Mesothelial cell of epicardium (in vitro differentiated cells): ENCODE data around the gene VAC14. TPM values are rescaled to one million over a fixed set of nuclear protein-coding genes. Genes with fewer than 3 reads are reported as not detected.

Experiments used
- DNase-seq, 2 experiments: peaks; one replicate each; pipeline ENCODE4 v3.0.0; 2021; ENCODE audit warnings: low spot score in 2 of 2; ENCODE audit not compliant: unreplicated experiment in 2 of 2
- H3K27ac Mint-ChIP-seq: 2 replicates; pipeline ENCODE4 v1.8.0; 2021; ENCODE audit warnings: mixed read lengths
- H3K27me3 Mint-ChIP-seq: 2 replicates; pipeline ENCODE4 v1.8.0; 2021; ENCODE audit warnings: low read depth, mixed read lengths
- H3K36me3 Mint-ChIP-seq: 2 replicates; pipeline ENCODE4 v1.8.0; 2021; ENCODE audit warnings: mixed read lengths
- H3K4me1 Mint-ChIP-seq: 2 replicates; pipeline ENCODE4 v1.8.0; 2021; ENCODE audit warnings: mixed read lengths
- H3K4me3 Mint-ChIP-seq: 2 replicates; pipeline ENCODE4 v1.8.0; 2021; ENCODE audit warnings: mild to moderate bottlenecking, moderate library complexity, mixed read lengths
- H3K9me3 Mint-ChIP-seq: 2 replicates; pipeline ENCODE4 v1.8.0; 2021; ENCODE audit warnings: mixed read lengths
- CTCF ChIP-seq: fragments of 200-600 bp; sonication (generic); IDR thresholded peaks from one replicate; pipeline ENCODE4 v1.5.0; 2021; ENCODE audit warnings: antibody characterized with exemption; ENCODE audit not compliant: unreplicated experiment
- total RNA-seq: library from RNA; stranded (reverse); gene quantifications from 3 replicates; pipeline ENCODE4 v1.2.1, GENCODE V29; 2021

The VAC14 gene
- total RNA-seq, 1 donor from 2014 or later, result 39.1 TPM

- TF ChIP-seq CTCF, result no peak
These were observed 30.7 kb downstream of the VAC14 start for GRCh38 chr16:70770291-70770625.

DNA sequence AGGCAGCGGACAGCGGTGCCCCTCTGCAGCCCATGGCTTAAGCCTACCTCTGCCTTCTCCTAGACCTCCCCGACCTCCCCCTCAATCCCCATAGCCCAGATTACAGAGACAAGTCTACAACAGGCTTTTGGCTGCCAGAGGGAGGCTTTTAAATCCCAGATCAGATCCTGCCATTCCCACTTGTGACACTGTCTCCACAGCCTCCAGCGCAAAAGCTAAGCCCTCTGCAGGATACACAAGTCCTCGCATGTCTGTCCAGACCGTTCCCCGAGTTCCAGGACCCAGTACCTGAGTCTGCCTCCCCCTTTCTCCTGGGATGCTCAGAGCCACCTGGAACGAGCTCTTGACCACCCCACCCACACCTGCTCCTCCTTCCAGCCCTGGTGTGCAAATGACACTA, 31.2 kb downstream of the VAC14 start:
- no peak for TF ChIP-seq CTCF
- no peak overlapping the region for H3K4me3 Mint-ChIP-seq
- H3K9me3 Mint-ChIP-seq, result no peaks in the 10 kb centered on the region
- peaks cover 15% of the 10 kb centered on the region for H3K36me3 Mint-ChIP-seq
- DNase-seq, result no peak
- H3K27me3 Mint-ChIP-seq, result no peaks in the 10 kb centered on the region
- no peak overlapping the region for H3K27ac Mint-ChIP-seq
- no peaks in the 10 kb centered on the region for H3K4me1 Mint-ChIP-seq

More at GRCh38 chr16:70770291-70770625, 30.7 kb downstream of the VAC14 start:
- no peaks in the 10 kb centered on the region for H3K27me3 Mint-ChIP-seq
- no peaks in the 10 kb centered on the region for H3K9me3 Mint-ChIP-seq
- peaks cover 15% of the 10 kb centered on the region for H3K36me3 Mint-ChIP-seq
- H3K4me1 Mint-ChIP-seq, result no peaks in the 10 kb centered on the region
- H3K4me3 Mint-ChIP-seq, result no peak overlapping the region
- H3K27ac Mint-ChIP-seq, result peak overlapping the region; percentile 21
- no peak for DNase-seq

- no peak overlapping the region for H3K27ac Mint-ChIP-seq
- H3K36me3 Mint-ChIP-seq, result peaks cover 15% of the 10 kb centered on the region
- no peak for DNase-seq
- H3K27me3 Mint-ChIP-seq, result no peaks in the 10 kb centered on the region
- no peak overlapping the region for H3K4me3 Mint-ChIP-seq
- TF ChIP-seq CTCF, result no peak
- H3K4me1 Mint-ChIP-seq, result no peaks in the 10 kb centered on the region
- H3K9me3 Mint-ChIP-seq, result no peaks in the 10 kb centered on the region
These were observed 31.8 kb downstream of the VAC14 start for GRCh38 chr16:70769131-70769530.

DNA sequence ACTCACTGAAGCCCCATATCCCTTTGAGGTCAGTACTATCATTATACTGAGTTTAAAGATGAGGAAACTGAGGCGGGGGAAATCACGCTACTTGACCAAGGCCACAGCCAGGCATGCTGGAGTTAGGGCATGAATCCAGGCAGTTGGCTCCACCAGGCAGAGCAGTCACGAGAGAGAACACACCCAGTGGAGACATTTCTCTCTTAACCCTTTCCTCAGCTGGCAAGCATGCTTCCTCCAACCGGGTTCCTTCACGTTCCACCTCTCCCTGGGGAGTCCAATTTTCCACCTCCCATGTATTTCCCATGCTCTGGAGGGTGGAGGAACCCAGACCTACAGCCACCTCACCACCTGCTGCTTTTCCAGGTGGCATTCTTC, 32.8 kb downstream of the VAC14 start:
- Mint-ChIP-seq H3K9me3 (no peaks in the 10 kb centered on the region), H3K27ac (no peak overlapping the region), H3K27me3 (no peaks in the 10 kb centered on the region), H3K4me1 (no peaks in the 10 kb centered on the region), H3K36me3 (peaks cover 13% of the 10 kb centered on the region), H3K4me3 (no peak overlapping the region)
- no peak for DNase-seq
- no peak for TF ChIP-seq CTCF

DNA sequence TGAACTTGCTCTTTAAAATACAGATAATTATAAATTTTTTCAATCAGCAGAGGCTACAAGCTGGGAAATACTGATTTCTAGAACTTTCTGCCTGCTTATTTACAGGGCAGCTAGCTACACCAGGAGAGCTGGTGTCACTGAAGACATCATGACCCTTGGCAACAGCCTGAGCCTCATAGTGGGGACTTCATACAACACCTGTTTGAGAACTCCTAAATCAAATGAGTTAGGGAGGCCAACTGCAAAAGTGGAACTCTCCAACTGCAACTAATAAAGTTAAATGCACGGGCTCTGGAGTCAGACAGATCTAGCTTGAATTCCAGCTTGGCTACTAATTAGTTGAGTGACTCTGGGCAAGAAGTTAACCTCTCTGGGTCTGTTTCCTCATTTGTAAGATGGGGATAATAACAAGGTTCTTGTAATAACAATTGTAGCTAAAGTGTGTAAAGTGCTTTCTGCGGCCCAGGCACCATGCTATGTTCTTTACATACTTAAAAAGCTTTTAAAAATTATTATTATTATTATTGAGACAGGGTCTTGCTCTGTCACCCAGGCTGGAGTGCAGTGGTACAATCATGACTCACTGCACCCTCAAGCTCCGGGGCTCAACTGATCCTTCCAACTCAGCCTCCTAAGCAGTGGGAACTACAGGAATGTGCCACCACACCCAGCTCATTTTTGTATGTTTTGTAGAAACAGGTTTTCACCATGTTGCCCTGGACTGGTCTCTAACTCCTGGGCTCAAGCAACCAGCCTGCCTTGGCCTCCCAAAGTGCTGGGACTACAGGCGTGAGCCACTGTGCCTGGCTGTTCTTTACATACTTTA, 33.4 kb downstream of the VAC14 start:
- DNase-seq, result no peak
- H3K4me3 Mint-ChIP-seq, result no peak overlapping the region
- H3K36me3 Mint-ChIP-seq, result peaks cover 7% of the 10 kb centered on the region
- H3K27ac Mint-ChIP-seq, result no peak overlapping the region
- H3K4me1 Mint-ChIP-seq, result no peaks in the 10 kb centered on the region
- no peak for TF ChIP-seq CTCF
- H3K9me3 Mint-ChIP-seq, result no peaks in the 10 kb centered on the region
- no peaks in the 10 kb centered on the region for H3K27me3 Mint-ChIP-seq

- Mint-ChIP-seq H3K27me3 (no peaks in the 10 kb centered on the region), H3K36me3 (peaks cover 10% of the 10 kb centered on the region), H3K9me3 (no peaks in the 10 kb centered on the region), H3K27ac (no peak overlapping the region), H3K4me3 (no peak overlapping the region), H3K4me1 (no peaks in the 10 kb centered on the region)
- TF ChIP-seq CTCF, result no peak
- no peak for DNase-seq
These were observed 34.3 kb downstream of the VAC14 start for GRCh38 chr16:70766658-70767057.
